PFSK-1 (cell line): Measurements from ENCODE around the gene NDUFA8.

Source experiments
- FOXP2 ChIP-seq: optimal IDR thresholded peaks from 2 replicates; pipeline ENCODE3; 2011; ENCODE audit warnings: borderline replicate concordance, control low read depth, inconsistent platforms; ENCODE audit not compliant: insufficient read depth; ENCODE audit errors: extremely low read length, extremely low read depth
- POLR2AphosphoS5 ChIP-seq: IDR thresholded peaks from 2 replicates; pipeline ENCODE4 v1.6.1; 2012; ENCODE audit warnings: low read depth, mild to moderate bottlenecking, control low read depth, low read length, moderate library complexity
- SIN3A ChIP-seq: IDR thresholded peaks from 2 replicates; pipeline ENCODE4 v1.6.1; 2012; ENCODE audit warnings: mild to moderate bottlenecking, low read length, moderate library complexity, borderline replicate concordance; ENCODE audit not compliant: insufficient read depth
- TAF1 ChIP-seq: IDR thresholded peaks from 2 replicates; pipeline ENCODE4 v1.6.1; 2012; ENCODE audit warnings: low read length, control low read depth, borderline replicate concordance; ENCODE audit not compliant: insufficient read depth
- TF ChIP-seq, protein P1 (sequence below), 2 experiments: IDR thresholded peaks; 2 replicates each; pipeline versions ENCODE4 v1.6.1 to v1.8.0; 2011 to 2012; ENCODE audit warnings: low read depth in 2 of 2, low read length in 2 of 2, control low read depth in 1 of 2, inconsistent platforms in 1 of 2, mild to moderate bottlenecking in 1 of 2, moderate library complexity in 1 of 2; ENCODE audit not compliant: insufficient read depth in 1 of 2

NDUFA8 gene

DNA sequence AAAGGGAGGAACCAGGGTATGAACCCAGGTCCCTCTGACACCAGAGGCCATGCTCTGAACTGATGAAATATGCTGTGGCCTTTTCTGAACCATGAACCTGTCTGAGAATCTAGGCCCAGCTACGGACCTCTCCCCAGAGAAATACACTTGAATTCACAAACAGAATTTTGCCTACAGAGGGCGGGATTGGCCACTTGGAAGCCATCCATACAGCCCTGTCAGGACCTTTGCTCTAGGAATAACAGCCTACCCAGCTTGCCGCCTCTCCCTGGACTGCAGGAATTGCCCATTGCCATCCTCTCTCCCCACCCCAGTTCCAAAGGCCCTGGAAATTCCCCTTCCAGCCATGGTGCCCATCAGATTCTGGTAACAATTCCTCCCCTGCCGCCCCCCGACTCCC is 26.7 kb upstream of the NDUFA8 start:
- TF ChIP-seq SIN3A, result no peak
- TF ChIP-seq TAF1, result no peak
- TF ChIP-seq, protein P1, sequence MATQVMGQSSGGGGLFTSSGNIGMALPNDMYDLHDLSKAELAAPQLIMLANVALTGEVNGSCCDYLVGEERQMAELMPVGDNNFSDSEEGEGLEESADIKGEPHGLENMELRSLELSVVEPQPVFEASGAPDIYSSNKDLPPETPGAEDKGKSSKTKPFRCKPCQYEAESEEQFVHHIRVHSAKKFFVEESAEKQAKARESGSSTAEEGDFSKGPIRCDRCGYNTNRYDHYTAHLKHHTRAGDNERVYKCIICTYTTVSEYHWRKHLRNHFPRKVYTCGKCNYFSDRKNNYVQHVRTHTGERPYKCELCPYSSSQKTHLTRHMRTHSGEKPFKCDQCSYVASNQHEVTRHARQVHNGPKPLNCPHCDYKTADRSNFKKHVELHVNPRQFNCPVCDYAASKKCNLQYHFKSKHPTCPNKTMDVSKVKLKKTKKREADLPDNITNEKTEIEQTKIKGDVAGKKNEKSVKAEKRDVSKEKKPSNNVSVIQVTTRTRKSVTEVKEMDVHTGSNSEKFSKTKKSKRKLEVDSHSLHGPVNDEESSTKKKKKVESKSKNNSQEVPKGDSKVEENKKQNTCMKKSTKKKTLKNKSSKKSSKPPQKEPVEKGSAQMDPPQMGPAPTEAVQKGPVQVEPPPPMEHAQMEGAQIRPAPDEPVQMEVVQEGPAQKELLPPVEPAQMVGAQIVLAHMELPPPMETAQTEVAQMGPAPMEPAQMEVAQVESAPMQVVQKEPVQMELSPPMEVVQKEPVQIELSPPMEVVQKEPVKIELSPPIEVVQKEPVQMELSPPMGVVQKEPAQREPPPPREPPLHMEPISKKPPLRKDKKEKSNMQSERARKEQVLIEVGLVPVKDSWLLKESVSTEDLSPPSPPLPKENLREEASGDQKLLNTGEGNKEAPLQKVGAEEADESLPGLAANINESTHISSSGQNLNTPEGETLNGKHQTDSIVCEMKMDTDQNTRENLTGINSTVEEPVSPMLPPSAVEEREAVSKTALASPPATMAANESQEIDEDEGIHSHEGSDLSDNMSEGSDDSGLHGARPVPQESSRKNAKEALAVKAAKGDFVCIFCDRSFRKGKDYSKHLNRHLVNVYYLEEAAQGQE (IDR thresholded peaks at IDR 0.05; ENCODE audit: insufficient read depth in 1 of 2, low read depth in 2 of 2, low read length in 2 of 2), result no peak
- TF ChIP-seq FOXP2, result no peak
- TF ChIP-seq POLR2AphosphoS5, result no peak

DNA sequence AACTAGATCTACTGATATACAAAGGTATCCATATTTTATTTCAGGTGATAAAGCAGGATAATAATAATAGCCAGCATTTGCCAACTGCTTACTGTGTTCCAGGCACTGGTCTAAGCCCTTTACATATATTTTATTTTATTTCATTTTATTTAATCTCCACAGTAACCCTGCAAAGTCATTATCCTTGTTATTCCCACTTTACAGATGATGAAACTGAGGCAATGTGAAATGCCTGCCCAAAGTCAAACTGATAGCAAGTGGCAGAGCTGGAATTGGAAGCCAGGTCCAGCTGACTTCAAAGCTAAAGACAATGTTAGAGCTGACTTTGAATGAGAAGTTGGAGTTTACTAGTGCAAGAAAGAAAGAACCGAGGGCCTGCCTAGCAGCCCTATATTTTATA is 25.0 kb upstream of the NDUFA8 start:
- TF ChIP-seq FOXP2 (no peak), TAF1 (no peak), POLR2AphosphoS5 (no peak), SIN3A (no peak)
- TF ChIP-seq, protein P1 (IDR thresholded peaks at IDR 0.05; ENCODE audit: insufficient read depth in 1 of 2, low read depth in 2 of 2, low read length in 2 of 2), result no peak

DNA sequence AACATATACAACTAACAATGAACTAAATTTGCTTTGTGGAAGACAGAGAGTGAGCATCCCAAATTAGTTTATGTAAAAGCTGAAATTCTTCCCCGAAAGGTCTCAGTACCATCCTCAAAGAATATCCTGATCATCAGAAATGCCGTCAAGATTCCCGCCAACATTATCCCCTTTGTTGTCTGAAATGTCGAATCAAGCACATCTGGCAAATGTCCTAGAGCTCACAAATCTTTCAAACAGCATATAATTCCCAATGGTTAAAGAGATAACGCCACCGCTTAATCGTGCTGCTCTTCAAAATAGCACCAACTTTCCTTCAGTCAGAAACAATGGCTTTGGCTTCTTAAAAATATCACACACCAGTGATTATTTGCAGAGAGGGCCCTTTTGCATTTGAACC is 23.9 kb upstream of the NDUFA8 start:
- TF ChIP-seq, protein P1 (IDR thresholded peaks at IDR 0.05; ENCODE audit: insufficient read depth in 1 of 2, low read depth in 2 of 2, low read length in 2 of 2), result no peak
- no peak for TF ChIP-seq SIN3A
- no peak for TF ChIP-seq POLR2AphosphoS5
- TF ChIP-seq FOXP2, result no peak
- TF ChIP-seq TAF1, result no peak

DNA sequence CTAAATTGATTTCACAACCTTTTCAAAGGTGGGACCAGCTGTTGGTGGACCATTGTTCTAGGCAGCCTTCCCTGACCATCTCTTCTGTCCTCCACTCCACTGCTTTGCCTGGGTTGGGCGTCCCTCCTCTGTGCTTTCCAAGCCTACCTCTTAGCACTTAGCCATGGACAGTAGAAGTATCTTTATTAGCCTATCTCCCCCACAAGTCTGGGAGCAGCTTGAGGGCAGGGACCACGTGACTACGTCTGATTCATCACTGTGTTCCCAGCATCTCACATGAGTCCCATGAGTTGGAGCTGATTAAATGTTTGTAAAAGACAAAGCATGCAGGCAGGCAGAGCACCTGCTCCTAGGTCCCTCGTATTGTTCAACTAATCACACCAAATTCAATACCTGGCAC is 21.1 kb upstream of the NDUFA8 start:
- TF ChIP-seq SIN3A (no peak), POLR2AphosphoS5 (no peak), TAF1 (no peak), FOXP2 (no peak)
- TF ChIP-seq, protein P1 (IDR thresholded peaks at IDR 0.05; ENCODE audit: insufficient read depth in 1 of 2, low read depth in 2 of 2, low read length in 2 of 2), result no peak

DNA sequence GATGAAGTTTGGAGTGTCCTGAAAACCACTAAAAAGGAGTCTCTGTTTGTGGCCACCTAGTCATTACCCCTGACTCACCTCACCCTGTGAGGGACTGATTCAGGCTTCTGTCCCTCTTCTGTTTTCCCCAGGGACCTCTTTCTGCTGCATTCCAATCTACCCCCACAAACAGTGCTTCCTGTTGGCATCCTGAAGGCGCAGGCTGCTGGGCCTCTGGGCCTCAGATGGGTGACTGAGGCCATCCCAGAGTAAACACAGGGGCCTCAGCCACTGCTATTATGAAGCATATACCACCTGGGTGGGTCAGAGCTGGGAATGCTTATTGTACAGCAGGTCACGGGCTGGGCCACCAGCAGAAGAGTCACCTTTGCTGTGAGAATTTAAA is 20.1 kb upstream of the NDUFA8 start:
- TF ChIP-seq, protein P1 (IDR thresholded peaks at IDR 0.05; ENCODE audit: insufficient read depth in 1 of 2, low read depth in 2 of 2, low read length in 2 of 2), result no peak
- no peak for TF ChIP-seq FOXP2
- TF ChIP-seq TAF1, result no peak
- no peak for TF ChIP-seq POLR2AphosphoS5
- no peak for TF ChIP-seq SIN3A
